Occipital lobe (tissue), 2 donors: Measurements from ENCODE around the gene ALDH1B1. TPM values are rescaled to one million over a fixed set of nuclear protein-coding genes. Genes with fewer than 3 reads are reported as not detected.
"Not testable (repeated sequence)": the region's sequence is repeated elsewhere in the genome, so short reads cannot be mapped to it uniquely, and the experiment has no call there.

Experiments used
- DNase-seq: peaks from one replicate; lab custom pipeline; 2025; lab: John Stamatoyannopoulos, UW
- total RNA-seq: library from RNA; depleted of rRNA; stranded (reverse); fragments of >200 nt; gene quantifications from one replicate; pipeline ENCODE4 v1.2.3, GENCODE V29; 2014

The ALDH1B1 gene
- total RNA-seq, 1 donor from 2014 or later: 11.9 TPM

GRCh38 chr9:38360839-38361472, 31.5 kb upstream of the ALDH1B1 start:
- DNase-seq: no peak

GRCh38 chr9:38361473-38361850, 31.0 kb upstream of the ALDH1B1 start:
- no peak for DNase-seq

GRCh38 chr9:38362852-38363588, 29.5 kb upstream of the ALDH1B1 start:
- peak; percentile 20 for DNase-seq

- DNase-seq: no peak
Observed at GRCh38 chr9:38363589-38363925, 28.9 kb upstream of the ALDH1B1 start.

- DNase-seq: no peak
Observed at GRCh38 chr9:38367898-38368297, 24.6 kb upstream of the ALDH1B1 start.

- no peak for DNase-seq
Observed at GRCh38 chr9:38368731-38369130, 23.8 kb upstream of the ALDH1B1 start.

GRCh38 chr9:38370176-38370575, 22.3 kb upstream of the ALDH1B1 start:
- no peak for DNase-seq

- no peak for DNase-seq
Observed at GRCh38 chr9:38371495-38371894, 21.0 kb upstream of the ALDH1B1 start.

- no peak for DNase-seq
Observed at GRCh38 chr9:38372762-38373619, 19.5 kb upstream of the ALDH1B1 start.

- no peak for DNase-seq
Observed at GRCh38 chr9:38373679-38374078, 18.8 kb upstream of the ALDH1B1 start.

- no peak for DNase-seq
Observed at GRCh38 chr9:38374847-38375571, 17.5 kb upstream of the ALDH1B1 start.

- DNase-seq: no peak
Observed at GRCh38 chr9:38375572-38375963, 16.9 kb upstream of the ALDH1B1 start.

GRCh38 chr9:38376021-38376670, 16.4 kb upstream of the ALDH1B1 start:
- DNase-seq: no peak

- not testable (repeated sequence) for DNase-seq
Observed at GRCh38 chr9:38377336-38378083, 15.0 kb upstream of the ALDH1B1 start.

GRCh38 chr9:38380230-38380871, 12.2 kb upstream of the ALDH1B1 start:
- DNase-seq: no peak

- DNase-seq: no peak
Observed at GRCh38 chr9:38380872-38381534, 11.5 kb upstream of the ALDH1B1 start.

GRCh38 chr9:38382141-38382540, 10.4 kb upstream of the ALDH1B1 start:
- DNase-seq: no peak

- DNase-seq: no peak
Observed at GRCh38 chr9:38384990-38385848, 7.3 kb upstream of the ALDH1B1 start.
